ENCODE results near the gene SLC1A2.

- TF ChIP-seq POLR2A (IDR thresholded peaks at IDR 0.05; ENCODE audit: low read depth), result no peak
- TF ChIP-seq CTCF (IDR thresholded peaks at IDR 0.05), result no peak
- TF ChIP-seq POLR2AphosphoS5 (IDR thresholded peaks at IDR 0.05), result no peak
- TF ChIP-seq EP300 (IDR thresholded peaks at IDR 0.05), result no peak
Observed at GRCh38 chr11:35388061-35388460, 31.3 kb downstream of the SLC1A2 start.
